ENCODE data around the gene SHROOM3.

DNA sequence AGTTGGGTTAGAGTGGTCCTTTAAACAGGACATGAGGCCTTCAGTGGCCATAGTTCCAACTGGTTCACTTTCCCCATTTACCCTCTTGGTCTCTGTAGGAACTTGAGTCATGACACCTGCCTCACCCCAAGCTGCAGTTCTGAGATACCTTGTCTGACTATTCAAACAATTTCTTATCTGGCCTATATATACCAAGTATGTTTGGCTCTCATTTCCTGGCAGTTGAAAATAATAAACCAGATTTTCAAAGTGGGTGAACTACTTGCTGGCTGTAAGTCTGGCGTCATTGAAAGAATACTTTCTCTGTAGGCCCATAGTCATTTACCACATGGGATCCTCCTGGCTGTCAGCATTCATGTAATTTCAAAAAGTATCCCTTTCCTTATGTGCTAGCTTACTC lies 228.8 kb downstream of the SHROOM3 start:
- TF ChIP-seq, protein P1, sequence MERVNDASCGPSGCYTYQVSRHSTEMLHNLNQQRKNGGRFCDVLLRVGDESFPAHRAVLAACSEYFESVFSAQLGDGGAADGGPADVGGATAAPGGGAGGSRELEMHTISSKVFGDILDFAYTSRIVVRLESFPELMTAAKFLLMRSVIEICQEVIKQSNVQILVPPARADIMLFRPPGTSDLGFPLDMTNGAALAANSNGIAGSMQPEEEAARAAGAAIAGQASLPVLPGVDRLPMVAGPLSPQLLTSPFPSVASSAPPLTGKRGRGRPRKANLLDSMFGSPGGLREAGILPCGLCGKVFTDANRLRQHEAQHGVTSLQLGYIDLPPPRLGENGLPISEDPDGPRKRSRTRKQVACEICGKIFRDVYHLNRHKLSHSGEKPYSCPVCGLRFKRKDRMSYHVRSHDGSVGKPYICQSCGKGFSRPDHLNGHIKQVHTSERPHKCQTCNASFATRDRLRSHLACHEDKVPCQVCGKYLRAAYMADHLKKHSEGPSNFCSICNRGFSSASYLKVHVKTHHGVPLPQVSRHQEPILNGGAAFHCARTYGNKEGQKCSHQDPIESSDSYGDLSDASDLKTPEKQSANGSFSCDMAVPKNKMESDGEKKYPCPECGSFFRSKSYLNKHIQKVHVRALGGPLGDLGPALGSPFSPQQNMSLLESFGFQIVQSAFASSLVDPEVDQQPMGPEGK (CRISPR knock-in tag; IDR thresholded peaks at IDR 0.05; ENCODE audit: borderline replicate concordance) = no peak
- TF ChIP-seq ZNF565 (CRISPR knock-in tag; conservative IDR thresholded peaks at IDR 0.05; ENCODE audit: low read depth) (no peak), OSR1 (CRISPR knock-in tag; IDR thresholded peaks at IDR 0.05) (no peak), ZNF70 (CRISPR knock-in tag; IDR thresholded peaks at IDR 0.05) (no peak), RARB (CRISPR knock-in tag; IDR thresholded peaks at IDR 0.05) (no peak), ESRRG (CRISPR knock-in tag; IDR thresholded peaks at IDR 0.05) (no peak), SNAI2 (CRISPR knock-in tag; IDR thresholded peaks at IDR 0.05) (no peak), ZFP30 (CRISPR knock-in tag; IDR thresholded peaks at IDR 0.05) (no peak), ZFP3 (CRISPR knock-in tag; IDR thresholded peaks at IDR 0.05) (no peak)
- TF ChIP-seq, protein P2, sequence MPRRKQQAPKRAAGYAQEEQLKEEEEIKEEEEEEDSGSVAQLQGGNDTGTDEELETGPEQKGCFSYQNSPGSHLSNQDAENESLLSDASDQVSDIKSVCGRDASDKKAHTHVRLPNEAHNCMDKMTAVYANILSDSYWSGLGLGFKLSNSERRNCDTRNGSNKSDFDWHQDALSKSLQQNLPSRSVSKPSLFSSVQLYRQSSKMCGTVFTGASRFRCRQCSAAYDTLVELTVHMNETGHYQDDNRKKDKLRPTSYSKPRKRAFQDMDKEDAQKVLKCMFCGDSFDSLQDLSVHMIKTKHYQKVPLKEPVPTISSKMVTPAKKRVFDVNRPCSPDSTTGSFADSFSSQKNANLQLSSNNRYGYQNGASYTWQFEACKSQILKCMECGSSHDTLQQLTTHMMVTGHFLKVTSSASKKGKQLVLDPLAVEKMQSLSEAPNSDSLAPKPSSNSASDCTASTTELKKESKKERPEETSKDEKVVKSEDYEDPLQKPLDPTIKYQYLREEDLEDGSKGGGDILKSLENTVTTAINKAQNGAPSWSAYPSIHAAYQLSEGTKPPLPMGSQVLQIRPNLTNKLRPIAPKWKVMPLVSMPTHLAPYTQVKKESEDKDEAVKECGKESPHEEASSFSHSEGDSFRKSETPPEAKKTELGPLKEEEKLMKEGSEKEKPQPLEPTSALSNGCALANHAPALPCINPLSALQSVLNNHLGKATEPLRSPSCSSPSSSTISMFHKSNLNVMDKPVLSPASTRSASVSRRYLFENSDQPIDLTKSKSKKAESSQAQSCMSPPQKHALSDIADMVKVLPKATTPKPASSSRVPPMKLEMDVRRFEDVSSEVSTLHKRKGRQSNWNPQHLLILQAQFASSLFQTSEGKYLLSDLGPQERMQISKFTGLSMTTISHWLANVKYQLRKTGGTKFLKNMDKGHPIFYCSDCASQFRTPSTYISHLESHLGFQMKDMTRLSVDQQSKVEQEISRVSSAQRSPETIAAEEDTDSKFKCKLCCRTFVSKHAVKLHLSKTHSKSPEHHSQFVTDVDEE (CRISPR knock-in tag; IDR thresholded peaks at IDR 0.05) = no peak
